MG63 (cell line): ENCODE data around the gene SLC4A3. TPM values are rescaled to one million over a fixed set of nuclear protein-coding genes. Genes with fewer than 3 reads are reported as not detected.

Experiments
- DNase-seq: peaks from one replicate; pipeline ENCODE4 v3.0.0-alpha.2; 2020
- H3K27me3 ChIP-seq: fragments of 250-450 bp; sonication (Bioruptor Pico); 2 replicates; pipeline ENCODE4 v1.5.1; 2020; ENCODE audit warnings: mild to moderate bottlenecking, moderate library complexity
- H3K36me3 ChIP-seq: fragments of 250-450 bp; sonication (Bioruptor Pico); 2 replicates; pipeline ENCODE4 v1.5.1; 2020; ENCODE audit warnings: mild to moderate bottlenecking, moderate library complexity
- H3K4me3 ChIP-seq: fragments of 250-450 bp; sonication (Bioruptor Pico); 2 replicates; pipeline ENCODE4 v1.5.1; 2020; ENCODE audit warnings: mild to moderate bottlenecking, moderate library complexity
- H3K9me3 ChIP-seq: fragments of 250-450 bp; sonication (Bioruptor Pico); 2 replicates; pipeline ENCODE4 v1.5.1; 2020; ENCODE audit warnings: mild to moderate bottlenecking, moderate library complexity
- total RNA-seq: library from RNA; depleted of rRNA; stranded (reverse); fragments of >200 nt; shearing (Covaris generic); gene quantifications from 2 replicates; pipeline ENCODE4 v1.2.3, GENCODE V29; 2014; ENCODE audit warnings: low replicate concordance

SLC4A3 gene
- total RNA-seq, 1 experiment from 2014 or later = 3.0 TPM

- no peak for DNase-seq
- Histone ChIP-seq H3K4me3 (no peak overlapping the region), H3K27me3 (no peaks in the 10 kb centered on the region), H3K36me3 (no peaks in the 10 kb centered on the region; the same call in none of the 2 replicates), H3K9me3 (no peaks in the 10 kb centered on the region)
These were observed 18.9 kb upstream of the SLC4A3 start for GRCh38 chr2:219608399-219608964.

GRCh38 chr2:219609149-219609750 is 18.2 kb upstream of the SLC4A3 start:
- Histone ChIP-seq H3K27me3 (no peaks in the 10 kb centered on the region), H3K36me3 (no peaks in the 10 kb centered on the region; the same call in none of the 2 replicates), H3K4me3 (no peak overlapping the region), H3K9me3 (no peaks in the 10 kb centered on the region)
- no peak for DNase-seq

- Histone ChIP-seq H3K9me3 (no peaks in the 10 kb centered on the region), H3K4me3 (no peak overlapping the region), H3K36me3 (no peaks in the 10 kb centered on the region; the same call in none of the 2 replicates), H3K27me3 (no peaks in the 10 kb centered on the region)
- DNase-seq = no peak
These were observed 16.1 kb upstream of the SLC4A3 start for GRCh38 chr2:219611306-219611705.

GRCh38 chr2:219611866-219612576 is 15.4 kb upstream of the SLC4A3 start:
- Histone ChIP-seq H3K27me3 (no peaks in the 10 kb centered on the region), H3K36me3 (no peaks in the 10 kb centered on the region; the same call in none of the 2 replicates), H3K4me3 (no peak overlapping the region), H3K9me3 (no peaks in the 10 kb centered on the region)
- no peak for DNase-seq

- Histone ChIP-seq H3K27me3 (no peaks in the 10 kb centered on the region), H3K36me3 (no peaks in the 10 kb centered on the region; the same call in 1 of the 2 replicates), H3K4me3 (no peak overlapping the region), H3K9me3 (no peaks in the 10 kb centered on the region)
- no peak for DNase-seq
These were observed 14.7 kb upstream of the SLC4A3 start for GRCh38 chr2:219612577-219613286.

- Histone ChIP-seq H3K4me3 (no peak overlapping the region), H3K36me3 (no peaks in the 10 kb centered on the region; the same call in 1 of the 2 replicates), H3K27me3 (no peaks in the 10 kb centered on the region), H3K9me3 (no peaks in the 10 kb centered on the region)
- no peak for DNase-seq
These were observed 13.9 kb upstream of the SLC4A3 start for GRCh38 chr2:219613461-219614070.

- no peaks in the 10 kb centered on the region for H3K27me3 ChIP-seq
- H3K9me3 ChIP-seq = no peaks in the 10 kb centered on the region
- H3K36me3 ChIP-seq = no peaks in the 10 kb centered on the region
- no peak for DNase-seq
- no peak overlapping the region for H3K4me3 ChIP-seq
These were observed 13.2 kb upstream of the SLC4A3 start for GRCh38 chr2:219614076-219614860.

GRCh38 chr2:219615036-219615435 is 12.4 kb upstream of the SLC4A3 start:
- Histone ChIP-seq H3K36me3 (no peaks in the 10 kb centered on the region), H3K27me3 (no peaks in the 10 kb centered on the region), H3K9me3 (no peaks in the 10 kb centered on the region), H3K4me3 (no peak overlapping the region)
- DNase-seq = no peak

- DNase-seq = no peak
- no peaks in the 10 kb centered on the region for H3K9me3 ChIP-seq
- no peaks in the 10 kb centered on the region for H3K36me3 ChIP-seq
- no peaks in the 10 kb centered on the region for H3K27me3 ChIP-seq
- H3K4me3 ChIP-seq = no peak overlapping the region
These were observed 11.5 kb upstream of the SLC4A3 start for GRCh38 chr2:219615894-219616293.

GRCh38 chr2:219616550-219616949 is 10.9 kb upstream of the SLC4A3 start:
- DNase-seq = no peak
- Histone ChIP-seq H3K36me3 (no peaks in the 10 kb centered on the region), H3K9me3 (no peaks in the 10 kb centered on the region), H3K4me3 (no peak overlapping the region), H3K27me3 (no peaks in the 10 kb centered on the region)

- H3K36me3 ChIP-seq = no peaks in the 10 kb centered on the region
- no peaks in the 10 kb centered on the region for H3K27me3 ChIP-seq
- no peak for DNase-seq
- H3K9me3 ChIP-seq = no peaks in the 10 kb centered on the region
- no peak overlapping the region for H3K4me3 ChIP-seq
These were observed 8.7 kb upstream of the SLC4A3 start for GRCh38 chr2:219618733-219619122.

- Histone ChIP-seq H3K9me3 (no peaks in the 10 kb centered on the region), H3K4me3 (no peak overlapping the region), H3K36me3 (no peaks in the 10 kb centered on the region), H3K27me3 (no peaks in the 10 kb centered on the region)
- no peak for DNase-seq
These were observed 8.2 kb upstream of the SLC4A3 start for GRCh38 chr2:219619235-219619634.

- no peaks in the 10 kb centered on the region for H3K36me3 ChIP-seq
- H3K27me3 ChIP-seq = no peaks in the 10 kb centered on the region
- no peaks in the 10 kb centered on the region for H3K9me3 ChIP-seq
- no peak overlapping the region for H3K4me3 ChIP-seq
- DNase-seq = no peak
These were observed 6.9 kb upstream of the SLC4A3 start for GRCh38 chr2:219620546-219620945.

GRCh38 chr2:219621935-219622334 is 5.5 kb upstream of the SLC4A3 start:
- no peak for DNase-seq
- Histone ChIP-seq H3K36me3 (no peaks in the 10 kb centered on the region), H3K4me3 (no peak overlapping the region), H3K9me3 (no peaks in the 10 kb centered on the region), H3K27me3 (no peaks in the 10 kb centered on the region)

- no peaks in the 10 kb centered on the region for H3K36me3 ChIP-seq
- no peak for DNase-seq
- no peaks in the 10 kb centered on the region for H3K27me3 ChIP-seq
- no peak overlapping the region for H3K4me3 ChIP-seq
- H3K9me3 ChIP-seq = no peaks in the 10 kb centered on the region
These were observed 5.0 kb upstream of the SLC4A3 start for GRCh38 chr2:219622472-219622871.

- no peaks in the 10 kb centered on the region for H3K9me3 ChIP-seq
- DNase-seq = no peak
- no peaks in the 10 kb centered on the region for H3K27me3 ChIP-seq
- H3K36me3 ChIP-seq = no peaks in the 10 kb centered on the region
- no peak overlapping the region for H3K4me3 ChIP-seq
These were observed 2.9 kb upstream of the SLC4A3 start for GRCh38 chr2:219624565-219624964.
